ENCODE data around the gene OR52B6.

GRCh38 chr11:5546457-5546856, 34.2 kb upstream of the OR52B6 start:
- TF ChIP-seq CTCF (IDR thresholded peaks at IDR 0.05) (no peak), POLR2A (IDR thresholded peaks at IDR 0.05) (no peak)

Measured in breast epithelium (tissue), 3 donors.